ENCODE results near the gene AQP5. TPM values are rescaled to one million over a fixed set of nuclear protein-coding genes. Genes with fewer than 3 reads are reported as not detected.

The AQP5 gene
- total RNA-seq, 1 donor from 2014 or later, result not detected

DNA sequence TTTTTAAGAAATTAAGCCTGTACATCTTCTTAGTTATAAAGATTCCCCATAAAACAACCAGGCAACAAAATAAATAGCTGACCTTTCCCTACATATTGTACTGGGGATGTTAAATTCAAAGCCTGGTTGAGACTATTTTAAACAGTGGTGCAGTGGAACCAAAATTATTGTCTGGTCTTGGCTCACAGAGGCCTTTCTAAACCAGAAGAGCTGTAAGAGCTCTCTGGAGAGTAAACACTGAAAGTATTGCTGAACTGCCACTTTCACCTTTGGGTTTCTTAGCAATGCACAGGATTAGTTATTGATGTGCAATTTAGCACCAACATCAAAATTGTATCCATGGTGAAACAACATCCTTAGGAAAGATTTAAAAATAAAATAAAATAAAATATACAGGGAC, 43.0 kb downstream of the AQP5 start:
- Mint-ChIP-seq H3K4me3 (ENCODE audit: unreplicated experiment) (no peak overlapping the region), H3K36me3 (ENCODE audit: unreplicated experiment) (no peaks in the 10 kb centered on the region), H3K9me3 (ENCODE audit: unreplicated experiment) (peaks cover 2% of the 10 kb centered on the region), H3K27me3 (ENCODE audit: unreplicated experiment) (peaks cover 2% of the 10 kb centered on the region), H3K27ac (ENCODE audit: unreplicated experiment) (peak overlapping the region; percentile 62), H3K4me1 (ENCODE audit: low read depth, unreplicated experiment) (peaks cover 28% of the 10 kb centered on the region)
- TF ChIP-seq, protein P1, sequence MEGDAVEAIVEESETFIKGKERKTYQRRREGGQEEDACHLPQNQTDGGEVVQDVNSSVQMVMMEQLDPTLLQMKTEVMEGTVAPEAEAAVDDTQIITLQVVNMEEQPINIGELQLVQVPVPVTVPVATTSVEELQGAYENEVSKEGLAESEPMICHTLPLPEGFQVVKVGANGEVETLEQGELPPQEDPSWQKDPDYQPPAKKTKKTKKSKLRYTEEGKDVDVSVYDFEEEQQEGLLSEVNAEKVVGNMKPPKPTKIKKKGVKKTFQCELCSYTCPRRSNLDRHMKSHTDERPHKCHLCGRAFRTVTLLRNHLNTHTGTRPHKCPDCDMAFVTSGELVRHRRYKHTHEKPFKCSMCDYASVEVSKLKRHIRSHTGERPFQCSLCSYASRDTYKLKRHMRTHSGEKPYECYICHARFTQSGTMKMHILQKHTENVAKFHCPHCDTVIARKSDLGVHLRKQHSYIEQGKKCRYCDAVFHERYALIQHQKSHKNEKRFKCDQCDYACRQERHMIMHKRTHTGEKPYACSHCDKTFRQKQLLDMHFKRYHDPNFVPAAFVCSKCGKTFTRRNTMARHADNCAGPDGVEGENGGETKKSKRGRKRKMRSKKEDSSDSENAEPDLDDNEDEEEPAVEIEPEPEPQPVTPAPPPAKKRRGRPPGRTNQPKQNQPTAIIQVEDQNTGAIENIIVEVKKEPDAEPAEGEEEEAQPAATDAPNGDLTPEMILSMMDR (IDR thresholded peaks at IDR 0.05; ENCODE audit: partially characterized antibody, unreplicated experiment), result no peak
- no peak for DNase-seq

- Mint-ChIP-seq H3K4me3 (ENCODE audit: unreplicated experiment) (peak overlapping the region; percentile 8), H3K9me3 (ENCODE audit: unreplicated experiment) (peaks cover 2% of the 10 kb centered on the region), H3K27ac (ENCODE audit: unreplicated experiment) (peak overlapping the region; percentile 62), H3K27me3 (ENCODE audit: unreplicated experiment) (peaks cover 2% of the 10 kb centered on the region), H3K36me3 (ENCODE audit: unreplicated experiment) (no peaks in the 10 kb centered on the region), H3K4me1 (ENCODE audit: low read depth, unreplicated experiment) (peaks cover 29% of the 10 kb centered on the region)
- TF ChIP-seq, protein P1 (IDR thresholded peaks at IDR 0.05; ENCODE audit: partially characterized antibody, unreplicated experiment), result no peak
- no peak for DNase-seq
Measured at GRCh38 chr12:50005175-50005574, 43.5 kb downstream of the AQP5 start.

GRCh38 chr12:50006280-50006679, 44.6 kb downstream of the AQP5 start:
- H3K4me3 Mint-ChIP-seq (ENCODE audit: unreplicated experiment), result peak overlapping the region; percentile 53
- TF ChIP-seq, protein P1 (IDR thresholded peaks at IDR 0.05; ENCODE audit: partially characterized antibody, unreplicated experiment), result no peak
- H3K27ac Mint-ChIP-seq (ENCODE audit: unreplicated experiment), result peak overlapping the region; percentile 88
- no peaks in the 10 kb centered on the region for H3K36me3 Mint-ChIP-seq (ENCODE audit: unreplicated experiment)
- peaks cover 4% of the 10 kb centered on the region for H3K9me3 Mint-ChIP-seq (ENCODE audit: unreplicated experiment)
- peaks cover 29% of the 10 kb centered on the region for H3K4me1 Mint-ChIP-seq (ENCODE audit: low read depth, unreplicated experiment)
- peaks cover 2% of the 10 kb centered on the region for H3K27me3 Mint-ChIP-seq (ENCODE audit: unreplicated experiment)
- no peak for DNase-seq

DNA sequence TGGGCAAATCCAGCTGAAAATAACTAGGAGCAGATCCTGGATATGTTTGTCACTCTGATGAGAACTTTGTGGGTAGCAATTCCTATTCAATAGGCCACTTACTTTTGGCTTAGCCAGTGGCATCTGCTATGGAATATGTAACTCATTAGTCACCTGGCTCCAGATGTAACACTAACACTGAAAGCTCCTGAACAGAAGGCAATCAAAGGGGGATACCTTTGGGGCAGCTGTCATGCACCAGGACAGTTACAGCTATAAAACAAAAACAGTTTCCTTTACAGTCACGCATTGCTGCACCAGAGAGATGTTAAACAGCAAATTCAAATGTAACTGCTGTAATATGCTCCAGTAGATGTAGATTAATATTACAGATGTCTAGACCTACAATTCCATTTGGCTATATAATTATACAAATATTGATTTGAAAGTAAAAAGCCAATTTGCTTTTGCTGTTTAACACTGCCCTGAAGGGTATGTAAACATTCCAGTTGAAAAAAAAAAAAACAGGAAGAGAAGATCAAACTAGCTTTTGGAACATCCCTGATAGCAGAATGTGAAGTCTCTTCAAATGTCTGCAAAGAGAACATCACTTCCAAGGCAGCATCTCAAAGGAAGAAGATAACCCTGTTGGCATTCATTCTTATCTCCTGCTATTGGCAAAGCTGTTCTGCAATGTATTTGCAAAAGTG, 45.2 kb downstream of the AQP5 start:
- peak overlapping the region; percentile 88 for H3K27ac Mint-ChIP-seq (ENCODE audit: unreplicated experiment)
- peak overlapping the region; percentile 53 for H3K4me3 Mint-ChIP-seq (ENCODE audit: unreplicated experiment)
- TF ChIP-seq, protein P1 (IDR thresholded peaks at IDR 0.05; ENCODE audit: partially characterized antibody, unreplicated experiment), result no peak
- no peak for DNase-seq
- H3K36me3 Mint-ChIP-seq (ENCODE audit: unreplicated experiment), result no peaks in the 10 kb centered on the region
- H3K4me1 Mint-ChIP-seq (ENCODE audit: low read depth, unreplicated experiment), result peaks cover 29% of the 10 kb centered on the region
- H3K9me3 Mint-ChIP-seq (ENCODE audit: unreplicated experiment), result peaks cover 4% of the 10 kb centered on the region
- H3K27me3 Mint-ChIP-seq (ENCODE audit: unreplicated experiment), result peaks cover 2% of the 10 kb centered on the region

- peak overlapping the region; percentile 56 for H3K27ac Mint-ChIP-seq (ENCODE audit: unreplicated experiment)
- no peak for DNase-seq
- H3K36me3 Mint-ChIP-seq (ENCODE audit: unreplicated experiment), result no peaks in the 10 kb centered on the region
- TF ChIP-seq, protein P1 (IDR thresholded peaks at IDR 0.05; ENCODE audit: partially characterized antibody, unreplicated experiment), result no peak
- no peaks in the 10 kb centered on the region for H3K27me3 Mint-ChIP-seq (ENCODE audit: unreplicated experiment)
- H3K9me3 Mint-ChIP-seq (ENCODE audit: unreplicated experiment), result peaks cover 2% of the 10 kb centered on the region
- peaks cover 24% of the 10 kb centered on the region for H3K4me1 Mint-ChIP-seq (ENCODE audit: low read depth, unreplicated experiment)
- H3K4me3 Mint-ChIP-seq (ENCODE audit: unreplicated experiment), result peak overlapping the region; percentile 21
Measured at GRCh38 chr12:50013361-50014147, 51.9 kb downstream of the AQP5 start.
